HepG2 (cell line): Measurements from ENCODE around the gene CNIH3. TPM values are rescaled to one million over a fixed set of nuclear protein-coding genes. Genes with fewer than 3 reads are reported as not detected.

Source experiments
- ATAC-seq: fragments of 200-7000 bp; cut with Tn5 transposase; 3 replicates; pipeline ENCODE4 v1.9.1; 2020; ENCODE audit warnings: mild to moderate bottlenecking, moderate library complexity
- BruUV-seq: library from RNA; stranded (reverse); fragments of 400-500 nt; replicated peaks from 2 replicates; lab custom pipeline; 2021; lab: Mats Ljungman, UMichigan
- CTCF ChIA-PET: fragments of 300-600 bp; formaldehyde crosslinking; extraction: SDS; loops from one replicate; lab custom pipeline; 2021; ENCODE audit warnings: low total read pairs, inconsistent platforms, low intra/inter-chr PET ratio; lab: Yijun Ruan, JAX
- POLR2A ChIA-PET: fragments of 350-600 bp; sonication (Branson Sonifier 250); formaldehyde crosslinking; loops from one replicate; lab custom pipeline; 2020; ENCODE audit warnings: antibody characterized with exemption, inconsistent platforms; lab: Yijun Ruan, JAX
- DNase-seq: peaks from one replicate; pipeline ENCODE4 v3.0.0-alpha.2; 2015; ENCODE audit warnings: low spot score
- FAIRE-seq: peaks from 3 replicates; lab custom pipeline; 2011; peaks lifted over from hg19 to GRCh38; lab: Jason Lieb, UNC
- H2AFZ ChIP-seq: one replicate; pipeline ENCODE4 v1.6.1; 2011; ENCODE audit warnings: low read length, inconsistent platforms
- H3K27ac ChIP-seq: fragments of 300-600 bp; 3 replicates; pipeline ENCODE4 v1.8.0; 2011; ENCODE audit warnings: mixed run types, mild to moderate bottlenecking, mixed read lengths, low read length, inconsistent platforms; ENCODE audit not compliant: insufficient read depth; ENCODE audit errors: extremely low read length
- H3K27me3 ChIP-seq, 2 experiments: fragments of 200-600 bp in 1 of 2; 2 replicates in 1 of 2; 3 replicates in 1 of 2; pipeline versions ENCODE4 v1.6.0 to v1.8.0; 2011; ENCODE audit warnings: low read length in 2 of 2, mild to moderate bottlenecking in 2 of 2, moderate library complexity in 2 of 2, inconsistent platforms in 1 of 2; ENCODE audit not compliant: insufficient read depth in 2 of 2, control insufficient read depth in 1 of 2
- H3K36me3 ChIP-seq, 2 experiments: fragments of 200-600 bp in 1 of 2; replicated peaks in 1 of 2; 2 replicates in 1 of 2; 3 replicates in 1 of 2; pipeline versions ENCODE4 v1.5.1 to v1.8.0; 2011; ENCODE audit warnings: low read length in 2 of 2, inconsistent platforms in 1 of 2; ENCODE audit not compliant: insufficient read depth in 2 of 2, control insufficient read depth in 1 of 2
- H3K4me1 ChIP-seq: 2 replicates; pipeline ENCODE4 v1.5.1; 2012; ENCODE audit warnings: low read length, inconsistent platforms; ENCODE audit not compliant: insufficient read depth
- H3K4me2 ChIP-seq: 2 replicates; pipeline ENCODE4 v1.6.0; 2011; ENCODE audit warnings: low read depth, low read length, inconsistent platforms
- H3K4me3 ChIP-seq, 3 experiments: fragments of 200-600 bp in 1 of 3; sonication (generic), shearing (Covaris generic) in 1 of 3; replicated peaks in 1 of 3; 2 replicates each; pipeline ENCODE4 v1.5.1; 2011 to 2016; ENCODE audit warnings: low read length in 3 of 3, inconsistent platforms in 2 of 3, low read depth in 2 of 3, mild to moderate bottlenecking in 2 of 3, control low read depth in 1 of 3, mixed read lengths in 1 of 3; ENCODE audit not compliant: insufficient read depth in 1 of 3
- H3K79me2 ChIP-seq: one replicate; pipeline ENCODE4 v1.6.1; 2011; ENCODE audit warnings: low read length, inconsistent platforms; ENCODE audit not compliant: insufficient read depth
- H3K9ac ChIP-seq: 2 replicates; pipeline ENCODE4 v1.6.0; 2011; ENCODE audit warnings: mild to moderate bottlenecking, low read depth, low read length, inconsistent platforms; ENCODE audit not compliant: insufficient read depth
- H3K9me3 ChIP-seq: 2 replicates; pipeline ENCODE4 v1.5.1; 2012; ENCODE audit warnings: mild to moderate bottlenecking, low read length
- H4K20me1 ChIP-seq: 2 replicates; pipeline ENCODE4 v1.6.0; 2011; ENCODE audit warnings: inconsistent platforms, mild to moderate bottlenecking, low read length, moderate library complexity; ENCODE audit not compliant: insufficient read depth
- ARNT2 ChIP-seq: sonication (generic); formaldehyde crosslinking; IDR thresholded peaks from 2 replicates; pipeline ENCODE4 v1.8.0; 2022; ENCODE audit warnings: mild to moderate bottlenecking, low read depth, missing genetic modification reagents, moderate library complexity
- DMAP1 ChIP-seq: IDR thresholded peaks from 2 replicates; pipeline ENCODE4 v1.6.1; 2016
- HMGXB3 ChIP-seq: sonication (generic); formaldehyde crosslinking; IDR thresholded peaks from 2 replicates; pipeline ENCODE4 v1.4.0; 2020; ENCODE audit warnings: missing genetic modification reagents, borderline replicate concordance
- KLF11 ChIP-seq: IDR thresholded peaks from 2 replicates; pipeline ENCODE4 v1.6.1; 2016; ENCODE audit warnings: missing compliant biosample characterization
- PAWR ChIP-seq: sonication (generic); formaldehyde crosslinking; IDR thresholded peaks from 2 replicates; pipeline ENCODE4 v1.4.0; 2020; ENCODE audit warnings: missing genetic modification reagents, mild to moderate bottlenecking, borderline replicate concordance
- RFXANK ChIP-seq: IDR thresholded peaks from 2 replicates; pipeline ENCODE4 v1.6.1; 2016
- SUZ12 ChIP-seq: fragments of 150-350 bp; IDR thresholded peaks from 2 replicates; pipeline ENCODE4 v1.6.1; 2014; ENCODE audit warnings: low read depth, low read length
- TRIM22 ChIP-seq: fragments of 450-650 bp; IDR thresholded peaks from 2 replicates; pipeline ENCODE4 v1.6.1; 2017
- ZBTB4 ChIP-seq: sonication (generic); formaldehyde crosslinking; IDR thresholded peaks from 2 replicates; pipeline ENCODE4 v1.4.0; 2020; ENCODE audit warnings: missing genetic modification reagents, mild to moderate bottlenecking, borderline replicate concordance
- ZBTB49 ChIP-seq: sonication (generic); formaldehyde crosslinking; IDR thresholded peaks from 2 replicates; pipeline ENCODE4 v1.4.0; 2020; ENCODE audit warnings: missing genetic modification reagents, borderline replicate concordance
- ZNF230 ChIP-seq: sonication (generic); formaldehyde crosslinking; IDR thresholded peaks from 2 replicates; pipeline ENCODE4 v1.4.0; 2020; ENCODE audit warnings: mild to moderate bottlenecking, missing genetic modification reagents
- ZNF382 ChIP-seq: sonication (generic); formaldehyde crosslinking; IDR thresholded peaks from 2 replicates; pipeline ENCODE4 v1.5.0; 2020; ENCODE audit warnings: missing genetic modification reagents, mild to moderate bottlenecking, borderline replicate concordance
- ZNF468 ChIP-seq: sonication (generic); formaldehyde crosslinking; IDR thresholded peaks from 2 replicates; pipeline ENCODE4 v1.8.0; 2022; ENCODE audit warnings: mild to moderate bottlenecking, moderate library complexity, missing genetic modification reagents
- ZNF674 ChIP-seq: sonication (generic); formaldehyde crosslinking; IDR thresholded peaks from 2 replicates; pipeline ENCODE4 v1.5.0; 2020; ENCODE audit warnings: low read depth, mild to moderate bottlenecking, missing genetic modification reagents
- ZNF720 ChIP-seq: sonication (generic); formaldehyde crosslinking; IDR thresholded peaks from 2 replicates; pipeline ENCODE4 v1.4.0; 2020; ENCODE audit warnings: missing genetic modification reagents
- WGBS: methylation state at CpG from one replicate; pipeline ENCODE4 v1.1.6; 2017; ENCODE audit warnings: low lambda C conversion rate; 5-methylcytosine and 5-hydroxymethylcytosine counted together
- in situ Hi-C: cut with HindIII; loops from 2 replicates; pipeline ENCODE4 v1.10.0; 2017; ENCODE audit warnings: low pct_unique_long_range_greater_than_20kb; ENCODE audit not compliant: extremely low pct_ligation_motif_present
- intact Hi-C: fragments of 100-400 bp; cut with micrococcal nuclease; formaldehyde crosslinking; loops from one replicate; pipeline ENCODE4 v1.10.0; 2022; ENCODE audit not compliant: unreplicated experiment
- polyA plus RNA-seq, 8 experiments: library from polyadenylated mRNA; depleted of rRNA in 3 of 8; stranded (reverse) in 7 of 8; unstranded in 1 of 8; fragments of >200 nt; fragmentation: Illumina TruSeq in 4 of 8; extraction: Trizol in 4 of 8; gene quantifications; 2 replicates each; pipeline versions ENCODE4 v1.2.1 to v1.2.3, GENCODE V29; 2011 to 2016; ENCODE audit warnings: low read depth in 4 of 8, missing spikeins in 1 of 8, mixed read lengths in 1 of 8; ENCODE audit not compliant: insufficient read depth in 1 of 8
- total RNA-seq, 5 experiments: library from RNA; depleted of rRNA; stranded (reverse); fragments of >200 nt; fragmentation: Illumina TruSeq; extraction: Trizol; gene quantifications; 2 replicates each; pipeline ENCODE4 v1.2.3, GENCODE V29; 2016; ENCODE audit warnings: low read depth in 1 of 5

CNIH3 gene
- total and polyA plus RNA-seq, 2 of the 13 experiments (the other 11 are each of a cell fraction or from before 2014, with no cell fraction given): 0.36 to 1.1 TPM

- no peaks in the 10 kb centered on the region for H4K20me1 ChIP-seq
- 0 out of 5 replicates have a peak, but pooled peaks cover 0 to 4% of the 10 kb centered on the region in 2 experiments for H3K27me3 ChIP-seq
- DNase-seq: no peak
- H3K27ac ChIP-seq: no peak overlapping the region
- ATAC-seq: no peak
- BruUV-seq: no TSS peak
- H3K36me3 ChIP-seq: no peaks in the 10 kb centered on the region
- CTCF ChIA-PET: no interaction called here
- intact Hi-C loops (no loop called here), in situ Hi-C loops (no loop called here)
- POLR2A ChIA-PET: no interaction called here
- H3K9me3 ChIP-seq: no peaks in the 10 kb centered on the region
- H3K4me2 ChIP-seq: no peak overlapping the region
- no peaks in the 10 kb centered on the region for H3K79me2 ChIP-seq
- FAIRE-seq: no peak
- no peak overlapping the region for H2AFZ ChIP-seq
- H3K4me1 ChIP-seq: no peaks in the 10 kb centered on the region
- H3K4me3 ChIP-seq: no peak overlapping the region
- 45% methylated on average over 5 of the region's 6 CpGs for WGBS
- H3K9ac ChIP-seq: no peak overlapping the region
- TF ChIP-seq HMGXB3 (CRISPR knock-in tag) (no peak), SUZ12 (no peak), ZBTB4 (CRISPR knock-in tag) (no peak), KLF11 (no peak), ZNF230 (CRISPR knock-in tag) (no peak), ZNF382 (CRISPR knock-in tag) (no peak), ZBTB49 (CRISPR knock-in tag) (no peak), ZNF674 (CRISPR knock-in tag) (no peak), ARNT2 (CRISPR knock-in tag) (no peak), RFXANK (no peak), DMAP1 (no peak), PAWR (CRISPR knock-in tag) (no peak), ZNF720 (CRISPR knock-in tag) (no peak), TRIM22 (no peak), ZNF468 (CRISPR knock-in tag) (no peak)
Measured at GRCh38 chr1:224714553-224714952, 98.4 kb downstream of the CNIH3 start.
